ENCODE results near the gene PLXNC1.

Gene PLXNC1

DNA sequence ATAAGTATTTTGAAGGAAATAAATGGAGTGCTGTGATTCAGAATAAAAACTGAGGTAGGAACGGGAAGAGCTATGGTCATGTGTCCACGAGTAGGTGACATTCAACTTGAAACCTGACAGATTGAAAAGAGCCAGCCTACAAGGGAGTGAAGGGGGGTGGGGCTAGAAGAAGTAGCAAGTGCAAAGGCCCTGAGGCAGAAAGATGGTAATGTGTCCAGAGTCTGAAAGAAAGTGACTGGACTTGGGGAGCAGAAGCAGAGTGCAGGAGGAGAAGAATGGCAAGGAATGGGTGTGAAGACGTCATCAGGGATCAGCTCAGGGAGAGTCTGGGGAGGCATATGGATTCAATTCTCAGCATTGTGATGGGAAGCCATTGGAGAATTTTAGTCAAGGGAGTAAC is 13.7 kb downstream of the PLXNC1 start:
- no peak for DNase-seq (ENCODE audit: low spot score)

DNA sequence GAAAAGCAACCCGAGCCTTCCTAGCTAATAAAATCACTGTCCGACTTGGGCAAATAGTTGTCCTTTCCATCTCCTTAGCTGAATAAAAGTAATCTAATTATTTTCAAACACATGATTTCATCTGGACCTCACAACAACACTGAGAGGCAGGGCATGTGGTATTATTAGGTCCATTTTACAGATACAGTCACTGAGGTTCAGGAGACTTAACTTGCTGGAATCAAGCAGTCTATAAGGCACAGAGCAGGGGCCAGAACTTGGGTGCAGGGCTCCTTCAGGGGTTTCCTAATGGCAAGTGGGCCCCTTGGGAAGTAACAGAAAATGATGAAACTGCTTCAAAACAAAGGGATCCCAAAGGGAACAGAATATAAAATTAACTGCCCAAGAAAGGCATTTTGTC is 15.5 kb downstream of the PLXNC1 start:
- DNase-seq (ENCODE audit: low spot score), result no peak

GRCh38 chr12:94165138-94165537 is 16.8 kb downstream of the PLXNC1 start:
- DNase-seq (ENCODE audit: low spot score), result no peak

GRCh38 chr12:94165670-94166364 is 17.4 kb downstream of the PLXNC1 start:
- DNase-seq (ENCODE audit: low spot score), result no peak

GRCh38 chr12:94167071-94167755 is 18.8 kb downstream of the PLXNC1 start:
- no peak for DNase-seq (ENCODE audit: low spot score)

- DNase-seq (ENCODE audit: low spot score), result no peak
These were observed 19.5 kb downstream of the PLXNC1 start for GRCh38 chr12:94167756-94168416.

GRCh38 chr12:94169495-94169894 is 21.1 kb downstream of the PLXNC1 start:
- DNase-seq (ENCODE audit: low spot score), result no peak

DNA sequence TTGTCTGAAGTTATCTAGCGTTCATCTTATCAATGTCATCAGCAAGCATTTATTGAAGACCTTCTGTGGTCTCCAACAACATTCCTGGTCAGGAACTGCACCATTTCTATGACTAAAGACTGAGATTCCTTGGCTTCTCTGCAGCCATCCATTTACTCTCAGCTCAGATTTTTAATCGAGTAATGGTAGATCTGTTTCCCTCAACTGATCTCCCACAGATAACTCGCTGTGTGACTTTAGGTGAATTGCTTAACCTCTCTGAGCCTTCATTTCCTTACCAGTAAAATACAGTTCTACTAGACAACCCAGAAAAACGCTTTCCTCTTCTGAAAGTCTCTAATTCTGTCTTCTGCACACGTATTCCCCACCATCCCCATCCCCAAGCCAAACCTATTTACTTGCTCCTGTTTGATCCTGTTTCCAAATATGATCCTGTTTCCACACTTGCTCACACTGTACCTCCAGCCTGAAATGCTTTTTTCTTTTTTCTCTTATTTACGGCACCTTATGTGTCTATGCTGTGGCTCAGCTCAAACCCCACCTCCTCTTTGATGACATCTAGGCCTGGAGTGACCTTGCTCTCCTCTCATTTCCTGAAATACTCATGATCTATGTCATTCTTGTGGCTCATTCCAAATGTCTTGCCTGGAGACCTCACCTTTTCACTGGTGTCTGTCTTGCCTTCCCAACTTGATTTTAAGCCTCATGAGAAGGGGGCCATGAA is 21.8 kb downstream of the PLXNC1 start:
- DNase-seq (ENCODE audit: low spot score), result no peak

DNA sequence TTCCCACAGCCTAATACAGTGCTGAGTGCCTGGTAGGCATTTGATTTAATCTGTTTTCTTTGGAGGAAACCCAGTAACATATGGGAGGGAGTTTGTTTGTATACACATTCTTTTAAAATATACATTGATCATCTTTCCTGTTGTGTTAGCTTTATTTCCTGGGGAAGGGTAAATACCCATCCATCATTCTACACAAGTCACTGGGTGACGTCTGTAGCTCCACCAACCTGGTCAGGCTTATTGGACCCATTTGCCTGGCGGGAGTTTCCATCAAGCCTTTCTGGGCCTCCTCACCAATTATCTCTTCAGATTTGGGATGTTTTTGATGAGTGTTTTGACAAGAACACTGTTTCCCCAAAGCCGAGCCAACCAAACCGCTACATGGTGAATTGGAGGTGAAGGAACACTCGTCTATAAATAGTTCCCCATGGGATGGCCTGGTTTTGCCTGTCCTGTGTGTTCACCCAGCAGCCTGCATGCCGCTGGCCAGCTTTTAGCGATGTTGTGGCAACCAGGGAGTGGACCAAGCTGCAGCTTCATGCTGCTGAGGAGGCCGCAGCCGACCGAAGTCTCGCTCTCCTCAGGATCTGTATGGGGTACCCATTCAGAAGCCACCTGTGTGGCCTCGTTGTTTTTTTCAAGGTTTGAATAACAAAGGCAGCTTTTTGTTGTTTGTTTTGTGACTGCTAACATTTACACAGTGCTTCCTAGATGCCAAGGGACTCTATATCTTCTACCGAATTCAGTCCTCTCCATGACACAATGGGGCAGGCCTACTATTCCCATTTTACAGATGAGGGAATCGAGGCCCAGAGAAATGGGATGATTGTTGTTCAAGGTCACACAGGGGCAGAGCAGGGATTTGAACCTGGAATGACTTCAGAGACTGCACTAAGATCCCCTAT is 22.6 kb downstream of the PLXNC1 start:
- DNase-seq (ENCODE audit: low spot score), result no peak

DNA sequence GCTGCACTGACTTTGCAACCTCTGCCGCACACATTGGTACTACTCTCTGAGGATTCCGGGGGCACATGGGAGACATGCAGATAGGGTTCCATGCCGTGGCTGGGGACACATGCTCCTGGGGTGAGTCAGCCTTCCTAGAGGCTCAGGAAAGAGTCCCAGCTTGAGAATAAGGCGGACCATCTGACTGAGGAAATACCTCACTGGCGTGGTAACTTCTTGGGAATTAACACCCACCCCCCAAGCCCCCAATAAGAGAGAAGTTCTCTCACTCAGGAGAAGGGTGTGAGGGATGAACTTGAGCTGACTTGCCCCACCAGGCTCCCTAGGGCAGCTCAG is 23.2 kb downstream of the PLXNC1 start:
- no peak for DNase-seq (ENCODE audit: low spot score)

DNA sequence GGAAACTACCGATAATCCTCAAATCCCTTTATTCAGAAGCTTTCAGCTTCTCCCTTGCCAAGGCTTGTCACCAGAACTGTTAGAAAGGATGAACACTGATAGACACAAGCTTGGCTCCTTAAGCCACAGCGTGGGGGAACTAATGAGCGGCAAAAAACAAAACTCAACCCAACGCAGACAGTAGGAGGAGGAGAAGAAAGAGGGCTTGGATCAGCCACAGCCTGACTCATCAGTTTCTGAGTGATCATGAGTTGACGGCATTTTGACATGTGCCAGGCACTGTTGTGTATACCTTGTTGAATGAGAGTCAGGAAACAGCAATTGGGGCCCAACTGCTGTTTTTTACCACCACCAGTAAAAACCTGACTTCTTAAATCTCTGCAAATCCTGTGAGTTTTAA is 23.7 kb downstream of the PLXNC1 start:
- DNase-seq (ENCODE audit: low spot score), result no peak

GRCh38 chr12:94172973-94173372 is 24.6 kb downstream of the PLXNC1 start:
- DNase-seq (ENCODE audit: low spot score), result no peak

GRCh38 chr12:94173660-94174265 is 25.4 kb downstream of the PLXNC1 start:
- DNase-seq (ENCODE audit: low spot score), result no peak

- no peak for DNase-seq (ENCODE audit: low spot score)
These were observed 26.2 kb downstream of the PLXNC1 start for GRCh38 chr12:94174576-94174975.

- no peak for DNase-seq (ENCODE audit: low spot score)
These were observed 27.6 kb downstream of the PLXNC1 start for GRCh38 chr12:94175763-94176668.

- DNase-seq (ENCODE audit: low spot score), result no peak
These were observed 29.7 kb downstream of the PLXNC1 start for GRCh38 chr12:94178054-94178453.

GRCh38 chr12:94178882-94179281 is 30.5 kb downstream of the PLXNC1 start:
- DNase-seq (ENCODE audit: low spot score), result no peak

DNA sequence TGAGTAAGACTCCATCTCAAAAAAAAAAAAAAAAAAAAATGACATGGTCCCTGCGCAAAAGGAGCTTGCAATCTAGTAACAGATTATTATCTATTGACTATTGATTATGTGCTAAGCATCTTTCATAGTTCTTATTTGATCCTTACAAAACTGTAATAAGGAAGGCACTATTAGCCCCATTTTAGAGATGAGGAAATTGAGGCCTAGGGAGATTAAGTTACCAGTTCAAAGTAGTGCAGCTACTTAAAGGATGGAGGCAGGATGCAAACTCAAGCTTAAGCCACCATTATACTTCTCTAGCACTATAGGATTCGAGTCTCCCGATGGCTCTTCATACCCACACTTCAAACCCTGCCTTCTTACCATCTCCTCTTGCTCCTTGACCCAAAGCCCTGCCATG is 31.3 kb downstream of the PLXNC1 start:
- DNase-seq (ENCODE audit: low spot score), result no peak

GRCh38 chr12:94180558-94181296 is 32.4 kb downstream of the PLXNC1 start:
- no peak for DNase-seq (ENCODE audit: low spot score)
